ENCODE data around the gene PPP1R13B. TPM values are rescaled to one million over a fixed set of nuclear protein-coding genes. Genes with fewer than 3 reads are reported as not detected.
"Not testable (repeated sequence)": the region's sequence is repeated elsewhere in the genome, so short reads cannot be mapped to it uniquely, and the experiment has no call there.

Gene PPP1R13B
- total RNA-seq, 1 experiment from 2014 or later, result 16.2 TPM

DNA sequence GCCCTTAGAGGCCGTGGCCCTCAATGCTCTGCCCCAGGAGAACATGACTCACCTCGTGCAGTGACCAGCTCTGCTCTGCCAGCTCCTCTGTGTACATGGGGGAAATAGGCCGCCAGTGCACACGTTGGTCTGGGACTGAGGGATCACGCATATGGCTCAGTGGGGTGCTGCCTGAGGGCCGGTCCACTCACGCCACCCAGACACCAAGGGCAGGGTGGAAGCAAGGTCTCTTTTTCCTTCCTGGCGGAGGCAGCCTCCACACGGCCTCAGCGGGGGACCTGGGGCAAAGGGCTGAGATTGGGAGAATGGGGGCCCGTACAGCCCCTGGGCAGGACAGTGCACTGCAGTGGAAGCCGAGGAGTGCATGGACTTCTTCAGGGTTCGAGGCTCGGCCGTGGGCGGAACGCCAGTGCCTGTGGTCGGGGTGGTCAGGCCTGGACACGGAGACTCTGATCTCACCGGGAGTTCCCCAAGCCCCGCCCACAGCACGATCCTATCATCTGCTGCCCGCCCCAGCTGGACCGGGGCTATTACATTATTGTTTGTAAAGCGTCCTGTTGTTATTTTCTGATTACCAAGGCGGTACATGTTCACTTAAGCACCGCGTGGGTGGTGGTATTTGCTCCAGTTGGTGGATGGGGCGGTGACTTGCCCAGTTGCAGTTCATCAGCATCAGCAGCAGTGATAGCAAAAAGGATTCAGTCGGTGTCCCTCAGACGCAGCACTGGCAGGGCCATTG, 42.1 kb upstream of the PPP1R13B start:
- Mint-ChIP-seq H3K9me3 (ENCODE audit: unreplicated experiment) (no peaks in the 10 kb centered on the region), H3K4me1 (ENCODE audit: insufficient read depth, unreplicated experiment) (peaks cover 13% of the 10 kb centered on the region), H3K27ac (ENCODE audit: low read depth, unreplicated experiment) (no peak overlapping the region), H3K36me3 (ENCODE audit: insufficient read depth, unreplicated experiment) (no peaks in the 10 kb centered on the region), H3K4me3 (ENCODE audit: unreplicated experiment) (no peak overlapping the region), H3K27me3 (ENCODE audit: insufficient read depth, unreplicated experiment) (no peaks in the 10 kb centered on the region)
- intact Hi-C loops (cut with micrococcal nuclease), result no loop called here
- peak; percentile 70 for DNase-seq (ENCODE audit: unreplicated experiment)
- ChIA-PET CTCF (interaction anchor here (0.6 to 2.5 kb wide), 2 partner anchors 11 to 17 kb away, joined by 3 to 9 read pairs; no protein-coding TSS in a partner anchor), POLR2A (no interaction called here)
- no TSS peak for BruUV-seq (replicated peaks)
- TF ChIP-seq, protein P1, sequence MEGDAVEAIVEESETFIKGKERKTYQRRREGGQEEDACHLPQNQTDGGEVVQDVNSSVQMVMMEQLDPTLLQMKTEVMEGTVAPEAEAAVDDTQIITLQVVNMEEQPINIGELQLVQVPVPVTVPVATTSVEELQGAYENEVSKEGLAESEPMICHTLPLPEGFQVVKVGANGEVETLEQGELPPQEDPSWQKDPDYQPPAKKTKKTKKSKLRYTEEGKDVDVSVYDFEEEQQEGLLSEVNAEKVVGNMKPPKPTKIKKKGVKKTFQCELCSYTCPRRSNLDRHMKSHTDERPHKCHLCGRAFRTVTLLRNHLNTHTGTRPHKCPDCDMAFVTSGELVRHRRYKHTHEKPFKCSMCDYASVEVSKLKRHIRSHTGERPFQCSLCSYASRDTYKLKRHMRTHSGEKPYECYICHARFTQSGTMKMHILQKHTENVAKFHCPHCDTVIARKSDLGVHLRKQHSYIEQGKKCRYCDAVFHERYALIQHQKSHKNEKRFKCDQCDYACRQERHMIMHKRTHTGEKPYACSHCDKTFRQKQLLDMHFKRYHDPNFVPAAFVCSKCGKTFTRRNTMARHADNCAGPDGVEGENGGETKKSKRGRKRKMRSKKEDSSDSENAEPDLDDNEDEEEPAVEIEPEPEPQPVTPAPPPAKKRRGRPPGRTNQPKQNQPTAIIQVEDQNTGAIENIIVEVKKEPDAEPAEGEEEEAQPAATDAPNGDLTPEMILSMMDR (IDR thresholded peaks at IDR 0.05; ENCODE audit: unreplicated experiment), result no peak

DNA sequence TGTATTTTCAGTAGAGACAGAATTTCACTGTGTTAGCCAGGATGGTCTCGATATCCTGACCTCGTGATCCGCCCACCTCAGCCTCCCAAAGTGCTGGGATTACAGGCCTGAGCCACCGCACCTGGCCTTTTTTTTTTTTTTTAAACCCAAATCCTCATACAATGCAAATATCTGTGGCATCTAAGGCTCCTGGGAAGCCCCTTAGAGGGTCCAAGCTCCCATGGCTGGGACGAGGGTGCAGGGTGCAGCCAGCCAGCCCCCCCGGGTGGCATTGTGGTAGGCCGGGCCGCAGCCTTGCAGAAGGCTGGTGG, 41.6 kb upstream of the PPP1R13B start:
- H3K9me3 Mint-ChIP-seq (ENCODE audit: unreplicated experiment); intact Hi-C loops (cut with micrococcal nuclease); H3K36me3 Mint-ChIP-seq (ENCODE audit: insufficient read depth, unreplicated experiment); H3K4me3 Mint-ChIP-seq (ENCODE audit: unreplicated experiment); BruUV-seq (replicated peaks); DNase-seq (ENCODE audit: unreplicated experiment); H3K27me3 Mint-ChIP-seq (ENCODE audit: insufficient read depth, unreplicated experiment); POLR2A ChIA-PET; H3K27ac Mint-ChIP-seq (ENCODE audit: low read depth, unreplicated experiment): not testable (repeated sequence)
- peaks cover 13% of the 10 kb centered on the region for H3K4me1 Mint-ChIP-seq (ENCODE audit: insufficient read depth, unreplicated experiment)
- CTCF ChIA-PET, result interaction anchor here (0.6 to 2.5 kb wide), 3 partner anchors 12 to 80 kb away, joined by 3 to 9 read pairs (median 4); no protein-coding TSS in a partner anchor

DNA sequence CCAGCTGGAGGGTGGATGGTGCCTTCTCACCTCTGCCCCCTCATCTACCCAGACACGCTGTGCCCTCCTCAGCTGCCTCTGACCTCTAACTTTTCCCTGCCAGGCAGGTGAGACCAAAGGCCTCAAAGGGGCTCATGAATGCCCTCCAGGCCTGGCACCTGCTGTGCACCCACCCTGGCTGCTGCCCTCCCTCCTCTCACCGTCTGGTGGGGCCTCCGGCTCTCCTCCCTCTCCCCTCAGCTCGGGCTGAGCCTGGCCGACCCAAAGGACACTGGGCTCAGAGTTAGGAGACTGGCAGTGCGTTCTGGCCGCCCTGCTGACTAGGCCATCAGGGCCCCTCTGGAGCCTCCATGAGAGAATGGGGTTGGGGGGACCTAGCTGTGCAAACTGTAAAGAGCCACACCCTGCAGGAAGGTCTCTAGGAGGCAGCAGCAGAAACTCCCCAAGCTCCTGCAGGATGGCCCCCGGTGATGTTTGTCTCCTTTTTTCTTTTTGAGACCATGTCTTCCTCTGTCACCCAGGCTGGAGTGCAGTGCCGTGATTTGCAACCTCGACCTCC, 40.3 kb upstream of the PPP1R13B start:
- Mint-ChIP-seq H3K9me3 (ENCODE audit: unreplicated experiment) (no peaks in the 10 kb centered on the region), H3K4me3 (ENCODE audit: unreplicated experiment) (no peak overlapping the region), H3K4me1 (ENCODE audit: insufficient read depth, unreplicated experiment) (peaks cover 13% of the 10 kb centered on the region), H3K27me3 (ENCODE audit: insufficient read depth, unreplicated experiment) (no peaks in the 10 kb centered on the region), H3K36me3 (ENCODE audit: insufficient read depth, unreplicated experiment) (no peaks in the 10 kb centered on the region), H3K27ac (ENCODE audit: low read depth, unreplicated experiment) (no peak overlapping the region)
- BruUV-seq (replicated peaks), result no TSS peak
- intact Hi-C loops (cut with micrococcal nuclease), result no loop called here
- ChIA-PET CTCF (interaction anchor here (0.5 kb wide), 1 partner anchor 120 kb away, joined by 3 read pairs; no protein-coding TSS in a partner anchor), POLR2A (interaction anchor here (1.3 kb wide), 1 partner anchor 10 kb away, joined by 4 read pairs; no protein-coding TSS in a partner anchor)
- TF ChIP-seq, protein P1 (IDR thresholded peaks at IDR 0.05; ENCODE audit: unreplicated experiment), result no peak
- no peak for DNase-seq (ENCODE audit: unreplicated experiment)

DNA sequence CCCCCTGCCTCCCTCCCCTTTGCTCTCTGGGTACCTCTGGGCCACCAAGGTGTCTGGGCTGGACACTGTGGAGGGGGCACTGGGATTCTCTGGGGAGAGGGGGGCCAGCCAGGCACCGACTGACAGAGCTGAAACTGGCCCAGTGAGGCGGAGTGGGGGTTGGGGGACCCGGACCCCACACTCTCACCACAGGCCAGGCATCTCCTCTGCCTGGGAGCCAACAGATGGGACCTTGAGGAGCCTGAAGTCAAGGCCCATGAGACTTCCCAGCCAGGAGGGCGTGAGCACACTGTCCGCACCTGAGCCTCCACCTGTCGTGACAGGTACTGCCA, 39.8 kb upstream of the PPP1R13B start:
- Mint-ChIP-seq H3K4me3 (ENCODE audit: unreplicated experiment) (no peak overlapping the region), H3K36me3 (ENCODE audit: insufficient read depth, unreplicated experiment) (no peaks in the 10 kb centered on the region), H3K27ac (ENCODE audit: low read depth, unreplicated experiment) (no peak overlapping the region), H3K4me1 (ENCODE audit: insufficient read depth, unreplicated experiment) (peaks cover 13% of the 10 kb centered on the region), H3K9me3 (ENCODE audit: unreplicated experiment) (no peaks in the 10 kb centered on the region), H3K27me3 (ENCODE audit: insufficient read depth, unreplicated experiment) (no peaks in the 10 kb centered on the region)
- POLR2A ChIA-PET, result interaction anchor here (1.3 kb wide), 1 partner anchor 10 kb away, joined by 4 read pairs; no protein-coding TSS in a partner anchor
- CTCF ChIA-PET, result interaction anchor here (0.5 kb wide), 1 partner anchor 120 kb away, joined by 3 read pairs; no protein-coding TSS in a partner anchor
- TF ChIP-seq, protein P1 (IDR thresholded peaks at IDR 0.05; ENCODE audit: unreplicated experiment), result no peak
- DNase-seq (ENCODE audit: unreplicated experiment), result no peak
- intact Hi-C loops (cut with micrococcal nuclease), result no loop called here
- no TSS peak for BruUV-seq (replicated peaks)

Measured in MCF 10A (cell line).